ENCODE results near the gene SKP1. TPM values are rescaled to one million over a fixed set of nuclear protein-coding genes. Genes with fewer than 3 reads are reported as not detected.

SKP1 gene
- polyA plus RNA-seq, 1 of the 3 experiments (the other 2 are of a cell fraction) = 407 TPM

DNA sequence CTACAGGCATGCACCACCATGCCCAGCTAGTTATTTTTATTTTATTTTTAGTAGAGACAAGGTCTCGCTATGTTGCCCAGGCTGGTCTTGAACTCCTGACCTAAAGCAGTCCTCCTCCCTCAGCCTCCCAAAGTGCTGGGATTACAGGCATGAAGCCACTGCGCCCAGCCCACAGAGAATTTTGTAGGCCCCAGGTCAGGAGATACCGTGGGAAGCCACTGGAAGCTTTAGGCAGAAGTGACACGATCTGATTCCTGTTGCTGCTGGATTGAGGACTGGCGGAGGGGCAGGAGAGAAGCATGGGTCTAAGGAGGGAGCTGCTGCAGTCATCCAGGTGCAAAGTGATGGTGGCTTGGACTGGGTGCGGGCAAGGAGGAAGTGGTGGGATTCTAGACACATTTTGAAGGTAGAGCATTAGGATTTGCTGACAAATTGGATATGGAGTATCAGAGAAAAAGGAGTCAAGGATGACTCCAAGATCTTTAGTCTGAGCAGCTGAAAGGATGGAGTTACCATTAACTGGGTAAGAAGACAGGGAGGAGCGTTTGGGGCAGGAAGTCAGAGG, 41.6 kb downstream of the SKP1 start:
- no peaks in the 10 kb centered on the region for H3K27me3 ChIP-seq (ENCODE audit: insufficient read depth)
- H3K9ac ChIP-seq = no peak overlapping the region
- 97% methylated on average over 7 of the region's 7 CpGs for WGBS (ENCODE audit: low lambda C conversion rate)
- no peak overlapping the region for H3K4me3 ChIP-seq (ENCODE audit: low read depth in 2 of 2, low read length in 1 of 2)
- no peak for DNase-seq
- TF ChIP-seq GABPA (IDR thresholded peaks at IDR 0.05; ENCODE audit: low read depth) = no peak
- CTCF ChIA-PET = interaction anchor here (1.7 to 18.5 kb wide), 4 partner anchors 9 to 109 kb away, joined by 5 to 673 read pairs (median 126); no protein-coding TSS in a partner anchor
- POLR2A ChIA-PET = no interaction called here
- peaks cover 10% of the 10 kb centered on the region; the same call in 1 of the 2 replicates for H3K79me2 ChIP-seq (ENCODE audit: insufficient read depth)
- H3K4me1 ChIP-seq (ENCODE audit: control insufficient read depth in 1 of 2, insufficient read depth in 2 of 2, low read depth in 1 of 2, low read length in 1 of 2) = peaks cover 11 to 46% of the 10 kb centered on the region in 2 experiments; a peak in 3 of 4 replicates
- H2AFZ ChIP-seq (ENCODE audit: low read depth) = no peak overlapping the region
- no peak overlapping the region for H3K27ac ChIP-seq (ENCODE audit: low read depth in 2 of 2, low read length in 1 of 2)
- no peaks in the 10 kb centered on the region for H3K9me2 ChIP-seq
- H3F3A ChIP-seq (replicated peaks; ENCODE audit: insufficient read depth) = no peaks in the 10 kb centered on the region
- no peaks in the 10 kb centered on the region for H3K9me3 ChIP-seq
- H3K36me3 ChIP-seq (replicated peaks in 1 of 2; ENCODE audit: control insufficient read depth in 1 of 2, insufficient read depth in 2 of 2, low read length in 1 of 2) = peaks cover 0 to 50% of the 10 kb centered on the region in 2 experiments
- peaks cover 17% of the 10 kb centered on the region for H4K20me1 ChIP-seq (ENCODE audit: insufficient read depth)
- no peak overlapping the region for H3K4me2 ChIP-seq

DNA sequence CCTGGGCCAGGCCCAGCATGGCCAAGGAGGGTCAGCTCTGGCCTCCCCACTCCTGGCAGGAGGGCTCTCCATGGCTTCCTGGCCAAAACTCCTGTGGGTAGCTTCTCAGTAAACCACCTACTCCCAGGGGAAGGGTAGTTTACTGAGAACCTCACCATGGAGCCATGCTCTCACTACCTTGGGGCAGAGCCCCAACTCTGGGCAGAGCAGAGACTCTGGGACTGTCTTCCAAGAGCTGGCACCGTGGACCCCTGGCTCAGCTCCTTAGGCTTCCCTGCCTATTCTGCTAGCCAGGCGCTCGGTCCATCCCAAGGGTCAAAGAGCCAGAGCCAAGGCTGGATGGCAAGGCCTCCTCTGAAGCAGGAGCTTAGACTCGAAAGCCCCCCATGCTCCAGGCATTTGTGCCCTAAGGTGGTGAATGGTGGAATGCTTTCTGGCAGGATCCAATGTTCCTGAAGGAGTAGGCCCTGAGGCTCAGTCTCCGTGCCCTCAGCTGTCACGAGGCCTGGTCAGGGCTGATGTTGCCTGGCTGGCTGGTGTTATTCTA, 42.7 kb downstream of the SKP1 start:
- no peak overlapping the region for H3K4me2 ChIP-seq
- 94% methylated on average over 2 of the region's 6 CpGs for WGBS (ENCODE audit: low lambda C conversion rate)
- peaks cover 10% of the 10 kb centered on the region; the same call in 1 of the 2 replicates for H3K79me2 ChIP-seq (ENCODE audit: insufficient read depth)
- H3K9ac ChIP-seq = no peak overlapping the region
- DNase-seq = no peak
- H3K27me3 ChIP-seq (ENCODE audit: insufficient read depth) = no peaks in the 10 kb centered on the region
- H3K27ac ChIP-seq (ENCODE audit: low read depth in 2 of 2, low read length in 1 of 2) = peak overlapping the region in 1 of 2 experiments; percentile 16; a peak in 1 of 4 replicates
- TF ChIP-seq TEAD4 (IDR thresholded peaks at IDR 0.05; ENCODE audit: borderline replicate concordance, insufficient read depth) = no peak
- TF ChIP-seq TCF12 (IDR thresholded peaks at IDR 0.05) = no peak
- TF ChIP-seq, protein P1, sequence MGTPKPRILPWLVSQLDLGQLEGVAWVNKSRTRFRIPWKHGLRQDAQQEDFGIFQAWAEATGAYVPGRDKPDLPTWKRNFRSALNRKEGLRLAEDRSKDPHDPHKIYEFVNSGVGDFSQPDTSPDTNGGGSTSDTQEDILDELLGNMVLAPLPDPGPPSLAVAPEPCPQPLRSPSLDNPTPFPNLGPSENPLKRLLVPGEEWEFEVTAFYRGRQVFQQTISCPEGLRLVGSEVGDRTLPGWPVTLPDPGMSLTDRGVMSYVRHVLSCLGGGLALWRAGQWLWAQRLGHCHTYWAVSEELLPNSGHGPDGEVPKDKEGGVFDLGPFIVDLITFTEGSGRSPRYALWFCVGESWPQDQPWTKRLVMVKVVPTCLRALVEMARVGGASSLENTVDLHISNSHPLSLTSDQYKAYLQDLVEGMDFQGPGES (IDR thresholded peaks at IDR 0.05; ENCODE audit: low read depth, low read length) = no peak
- TF ChIP-seq CHD2 (IDR thresholded peaks at IDR 0.05; ENCODE audit: low read length, partially characterized antibody) = no peak
- no peak for TF ChIP-seq RCOR1 (IDR thresholded peaks at IDR 0.05; ENCODE audit: low read length)
- TF ChIP-seq, protein P2, sequence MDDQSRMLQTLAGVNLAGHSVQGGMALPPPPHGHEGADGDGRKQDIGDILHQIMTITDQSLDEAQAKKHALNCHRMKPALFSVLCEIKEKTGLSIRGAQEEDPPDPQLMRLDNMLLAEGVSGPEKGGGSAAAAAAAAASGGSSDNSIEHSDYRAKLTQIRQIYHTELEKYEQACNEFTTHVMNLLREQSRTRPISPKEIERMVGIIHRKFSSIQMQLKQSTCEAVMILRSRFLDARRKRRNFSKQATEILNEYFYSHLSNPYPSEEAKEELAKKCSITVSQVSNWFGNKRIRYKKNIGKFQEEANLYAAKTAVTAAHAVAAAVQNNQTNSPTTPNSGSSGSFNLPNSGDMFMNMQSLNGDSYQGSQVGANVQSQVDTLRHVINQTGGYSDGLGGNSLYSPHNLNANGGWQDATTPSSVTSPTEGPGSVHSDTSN (IDR thresholded peaks at IDR 0.05) = no peak
- TF ChIP-seq, protein P3, sequence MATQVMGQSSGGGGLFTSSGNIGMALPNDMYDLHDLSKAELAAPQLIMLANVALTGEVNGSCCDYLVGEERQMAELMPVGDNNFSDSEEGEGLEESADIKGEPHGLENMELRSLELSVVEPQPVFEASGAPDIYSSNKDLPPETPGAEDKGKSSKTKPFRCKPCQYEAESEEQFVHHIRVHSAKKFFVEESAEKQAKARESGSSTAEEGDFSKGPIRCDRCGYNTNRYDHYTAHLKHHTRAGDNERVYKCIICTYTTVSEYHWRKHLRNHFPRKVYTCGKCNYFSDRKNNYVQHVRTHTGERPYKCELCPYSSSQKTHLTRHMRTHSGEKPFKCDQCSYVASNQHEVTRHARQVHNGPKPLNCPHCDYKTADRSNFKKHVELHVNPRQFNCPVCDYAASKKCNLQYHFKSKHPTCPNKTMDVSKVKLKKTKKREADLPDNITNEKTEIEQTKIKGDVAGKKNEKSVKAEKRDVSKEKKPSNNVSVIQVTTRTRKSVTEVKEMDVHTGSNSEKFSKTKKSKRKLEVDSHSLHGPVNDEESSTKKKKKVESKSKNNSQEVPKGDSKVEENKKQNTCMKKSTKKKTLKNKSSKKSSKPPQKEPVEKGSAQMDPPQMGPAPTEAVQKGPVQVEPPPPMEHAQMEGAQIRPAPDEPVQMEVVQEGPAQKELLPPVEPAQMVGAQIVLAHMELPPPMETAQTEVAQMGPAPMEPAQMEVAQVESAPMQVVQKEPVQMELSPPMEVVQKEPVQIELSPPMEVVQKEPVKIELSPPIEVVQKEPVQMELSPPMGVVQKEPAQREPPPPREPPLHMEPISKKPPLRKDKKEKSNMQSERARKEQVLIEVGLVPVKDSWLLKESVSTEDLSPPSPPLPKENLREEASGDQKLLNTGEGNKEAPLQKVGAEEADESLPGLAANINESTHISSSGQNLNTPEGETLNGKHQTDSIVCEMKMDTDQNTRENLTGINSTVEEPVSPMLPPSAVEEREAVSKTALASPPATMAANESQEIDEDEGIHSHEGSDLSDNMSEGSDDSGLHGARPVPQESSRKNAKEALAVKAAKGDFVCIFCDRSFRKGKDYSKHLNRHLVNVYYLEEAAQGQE (IDR thresholded peaks at IDR 0.05; ENCODE audit: low read depth, low read length) = no peak
- TF ChIP-seq RAD21 (IDR thresholded peaks at IDR 0.05; ENCODE audit: low read length) = no peak
- no peak for TF ChIP-seq NRF1 (IDR thresholded peaks at IDR 0.05; ENCODE audit: low read depth, low read length)
- no peak for TF ChIP-seq RXRA (IDR thresholded peaks at IDR 0.05; ENCODE audit: borderline replicate concordance, low read depth)
- no peak for TF ChIP-seq MXI1 (IDR thresholded peaks at IDR 0.05; ENCODE audit: low read depth, low read length)
- no peak for TF ChIP-seq NFIC (IDR thresholded peaks at IDR 0.05; ENCODE audit: borderline replicate concordance)
- TF ChIP-seq SMC3 (IDR thresholded peaks at IDR 0.05; ENCODE audit: low read depth, low read length) = no peak
- TF ChIP-seq EP300 (IDR thresholded peaks at IDR 0.05; ENCODE audit: borderline replicate concordance in 1 of 2, low read depth in 1 of 2, low read length in 1 of 2) = no peak
- no peaks in the 10 kb centered on the region for H3F3A ChIP-seq (replicated peaks; ENCODE audit: insufficient read depth)
- H3K9me3 ChIP-seq = no peaks in the 10 kb centered on the region
- no peak overlapping the region for H2AFZ ChIP-seq (ENCODE audit: low read depth)
- peaks cover 11 to 53% of the 10 kb centered on the region in 2 experiments; a peak in 3 of 4 replicates for H3K4me1 ChIP-seq (ENCODE audit: control insufficient read depth in 1 of 2, insufficient read depth in 2 of 2, low read depth in 1 of 2, low read length in 1 of 2)
- no peak overlapping the region for H3K4me3 ChIP-seq (ENCODE audit: low read depth in 2 of 2, low read length in 1 of 2)
- 0 out of 2 replicates have a peak, but pooled peaks cover 12% of the 10 kb centered on the region for H4K20me1 ChIP-seq (ENCODE audit: insufficient read depth)
- ChIA-PET POLR2A (no interaction called here), CTCF (interaction anchor here (0.6 to 18.5 kb wide), 6 partner anchors 15 to 154 kb away, joined by 3 to 673 read pairs (median 4); no protein-coding TSS in a partner anchor)
- H3K9me2 ChIP-seq = no peaks in the 10 kb centered on the region
- H3K36me3 ChIP-seq (replicated peaks in 1 of 2; ENCODE audit: control insufficient read depth in 1 of 2, insufficient read depth in 2 of 2, low read length in 1 of 2) = peaks cover 0 to 50% of the 10 kb centered on the region in 2 experiments
